ENCODE measurements around the gene PDLIM3. TPM values are rescaled to one million over a fixed set of nuclear protein-coding genes. Genes with fewer than 3 reads are reported as not detected.
"Not testable (repeated sequence)": the region's sequence is repeated elsewhere in the genome, so short reads cannot be mapped to it uniquely, and the experiment has no call there.

PDLIM3 gene
- total and polyA plus RNA-seq, 5 experiments from 2014 or later: not detected

GRCh38 chr4:185566972-185567371 is 31.7 kb upstream of the PDLIM3 start:
- H3K27ac Mint-ChIP-seq: no peak overlapping the region
- no peak overlapping the region for H3K4me3 Mint-ChIP-seq
- ATAC-seq (no peak), DNase-seq (no peak)
- POLR2A ChIA-PET: no interaction called here
- H3K9me3 Mint-ChIP-seq: peaks cover 0 to 12% (median 4%) of the 10 kb centered on the region in 9 donors
- H3K27me3 Mint-ChIP-seq: peaks cover 8 to 14% (median 12%) of the 10 kb centered on the region in 5 donors
- H3K4me1 Mint-ChIP-seq: no peaks in the 10 kb centered on the region
- H3K36me3 Mint-ChIP-seq: peaks cover 0 to 4% (median 2%) of the 10 kb centered on the region in 3 donors

GRCh38 chr4:185566425-185566824 is 31.1 kb upstream of the PDLIM3 start:
- H3K36me3 Mint-ChIP-seq: peaks cover 0 to 4% (median 2%) of the 10 kb centered on the region in 3 donors
- no peaks in the 10 kb centered on the region for H3K4me1 Mint-ChIP-seq
- ATAC-seq (no peak), DNase-seq (no peak)
- POLR2A ChIA-PET: no interaction called here
- H3K4me3 Mint-ChIP-seq: no peak overlapping the region
- no peak overlapping the region for H3K27ac Mint-ChIP-seq
- peaks cover 11 to 20% (median 15%) of the 10 kb centered on the region in 5 donors for H3K27me3 Mint-ChIP-seq
- peaks cover 0 to 12% (median 4%) of the 10 kb centered on the region in 9 donors for H3K9me3 Mint-ChIP-seq

- POLR2A ChIA-PET: no interaction called here
- ATAC-seq (no peak), DNase-seq (no peak)
- H3K4me3 Mint-ChIP-seq: no peak overlapping the region
- peaks cover 11 to 27% (median 17%) of the 10 kb centered on the region in 5 donors for H3K27me3 Mint-ChIP-seq
- peaks cover 0 to 4% (median 2%) of the 10 kb centered on the region in 3 donors for H3K36me3 Mint-ChIP-seq
- no peaks in the 10 kb centered on the region for H3K4me1 Mint-ChIP-seq
- H3K27ac Mint-ChIP-seq: no peak overlapping the region
- H3K9me3 Mint-ChIP-seq: peaks cover 0 to 12% (median 4%) of the 10 kb centered on the region in 9 donors
Measured at GRCh38 chr4:185565696-185566095, 30.4 kb upstream of the PDLIM3 start.

- no peak for ATAC-seq
Measured at GRCh38 chr4:185564349-185564748, 29.0 kb upstream of the PDLIM3 start.

GRCh38 chr4:185562531-185562930 is 27.2 kb upstream of the PDLIM3 start:
- H3K4me1 Mint-ChIP-seq: no peaks in the 10 kb centered on the region
- H3K4me3 Mint-ChIP-seq: no peak overlapping the region
- peaks cover 24 to 47% (median 26%) of the 10 kb centered on the region in 5 donors for H3K27me3 Mint-ChIP-seq
- ATAC-seq (no peak), DNase-seq (no peak)
- H3K36me3 Mint-ChIP-seq: peaks cover 0 to 8% (median 2%) of the 10 kb centered on the region in 3 donors
- POLR2A ChIA-PET: no interaction called here
- peaks cover 0 to 12% (median 4%) of the 10 kb centered on the region in 9 donors for H3K9me3 Mint-ChIP-seq
- H3K27ac Mint-ChIP-seq: peak overlapping the region in 1 of 10 donors; percentile 12

More at GRCh38 chr4:185564349-185564748, 29.0 kb upstream of the PDLIM3 start:
- no peak for DNase-seq
- H3K27me3 Mint-ChIP-seq: peaks cover 11 to 29% (median 18%) of the 10 kb centered on the region in 5 donors
- H3K36me3 Mint-ChIP-seq: peaks cover 0 to 4% (median 2%) of the 10 kb centered on the region in 3 donors
- H3K4me1 Mint-ChIP-seq: no peaks in the 10 kb centered on the region
- H3K9me3 Mint-ChIP-seq: peaks cover 0 to 12% (median 4%) of the 10 kb centered on the region in 9 donors
- no peak overlapping the region for H3K27ac Mint-ChIP-seq
- H3K4me3 Mint-ChIP-seq: no peak overlapping the region
- POLR2A ChIA-PET: no interaction called here

GRCh38 chr4:185560316-185560715 is 25.0 kb upstream of the PDLIM3 start:
- no peak overlapping the region for H3K4me3 Mint-ChIP-seq
- ATAC-seq: no peak
- peaks cover 0 to 8% (median 0%) of the 10 kb centered on the region in 3 donors for H3K36me3 Mint-ChIP-seq
- POLR2A ChIA-PET: no interaction called here
- peaks cover 22 to 63% (median 37%) of the 10 kb centered on the region in 5 donors for H3K27me3 Mint-ChIP-seq
- H3K27ac Mint-ChIP-seq: peak overlapping the region in 1 of 10 donors; percentile 36
- no peak for DNase-seq
- H3K9me3 Mint-ChIP-seq: peaks cover 0 to 8% (median 3%) of the 10 kb centered on the region in 9 donors
- H3K4me1 Mint-ChIP-seq: no peaks in the 10 kb centered on the region

GRCh38 chr4:185559915-185560281 is 24.6 kb upstream of the PDLIM3 start:
- DNase-seq (no peak), ATAC-seq (no peak)
- POLR2A ChIA-PET: no interaction called here
- Mint-ChIP-seq H3K36me3 (peaks cover 0 to 8% (median 0%) of the 10 kb centered on the region in 3 donors), H3K27ac (peak overlapping the region in 1 of 10 donors; percentile 36), H3K27me3 (peaks cover 22 to 63% (median 37%) of the 10 kb centered on the region in 5 donors), H3K9me3 (peaks cover 0 to 7% (median 3%) of the 10 kb centered on the region in 9 donors), H3K4me3 (no peak overlapping the region), H3K4me1 (no peaks in the 10 kb centered on the region)

- POLR2A ChIA-PET, ATAC-seq, H3K4me1 Mint-ChIP-seq, H3K9me3 Mint-ChIP-seq, H3K36me3 Mint-ChIP-seq, H3K27ac Mint-ChIP-seq, DNase-seq, H3K4me3 Mint-ChIP-seq: not testable (repeated sequence)
- H3K27me3 Mint-ChIP-seq: peaks cover 22 to 63% (median 37%) of the 10 kb centered on the region in 5 donors
Measured at GRCh38 chr4:185559251-185559914, 24.1 kb upstream of the PDLIM3 start.

- peaks cover 0 to 4% (median 0%) of the 10 kb centered on the region in 3 donors for H3K36me3 Mint-ChIP-seq
- no peaks in the 10 kb centered on the region for H3K4me1 Mint-ChIP-seq
- POLR2A ChIA-PET: no interaction called here
- no peak overlapping the region for H3K4me3 Mint-ChIP-seq
- peaks cover 0 to 4% (median 0%) of the 10 kb centered on the region in 9 donors for H3K9me3 Mint-ChIP-seq
- ATAC-seq (no peak), DNase-seq (no peak)
- H3K27ac Mint-ChIP-seq: no peak overlapping the region
- peaks cover 14 to 43% (median 28%) of the 10 kb centered on the region in 5 donors for H3K27me3 Mint-ChIP-seq
Measured at GRCh38 chr4:185554365-185555126, 19.2 kb upstream of the PDLIM3 start.

GRCh38 chr4:185552254-185552653 is 16.9 kb upstream of the PDLIM3 start:
- H3K27me3 Mint-ChIP-seq: peaks cover 3 to 24% (median 14%) of the 10 kb centered on the region in 5 donors
- no peak overlapping the region for H3K27ac Mint-ChIP-seq
- H3K36me3 Mint-ChIP-seq: no peaks in the 10 kb centered on the region
- no peak overlapping the region for H3K4me3 Mint-ChIP-seq
- DNase-seq: no peak
- peaks cover 0 to 4% (median 0%) of the 10 kb centered on the region in 9 donors for H3K9me3 Mint-ChIP-seq
- H3K4me1 Mint-ChIP-seq: no peaks in the 10 kb centered on the region
- no peak for ATAC-seq
- POLR2A ChIA-PET: no interaction called here

- no peak for ATAC-seq
- Mint-ChIP-seq H3K36me3 (no peaks in the 10 kb centered on the region), H3K27ac (no peak overlapping the region), H3K27me3 (peaks cover 0 to 13% (median 5%) of the 10 kb centered on the region in 5 donors), H3K4me1 (no peaks in the 10 kb centered on the region), H3K9me3 (peaks cover 0 to 2% (median 0%) of the 10 kb centered on the region in 9 donors), H3K4me3 (no peak overlapping the region)
- no peak for DNase-seq
- POLR2A ChIA-PET: no interaction called here
Measured at GRCh38 chr4:185550933-185551332, 15.6 kb upstream of the PDLIM3 start.

GRCh38 chr4:185549095-185549639 is 13.9 kb upstream of the PDLIM3 start:
- Mint-ChIP-seq H3K27ac (no peak overlapping the region), H3K36me3 (no peaks in the 10 kb centered on the region), H3K4me1 (no peaks in the 10 kb centered on the region), H3K27me3 (peaks cover 0 to 11% (median 4%) of the 10 kb centered on the region in 5 donors), H3K4me3 (no peak overlapping the region), H3K9me3 (no peaks in the 10 kb centered on the region)
- DNase-seq (no peak), ATAC-seq (no peak)
- POLR2A ChIA-PET: no interaction called here

GRCh38 chr4:185548587-185548986 is 13.3 kb upstream of the PDLIM3 start:
- Mint-ChIP-seq H3K27me3 (peaks cover 0 to 11% (median 4%) of the 10 kb centered on the region in 5 donors), H3K4me1 (no peaks in the 10 kb centered on the region), H3K9me3 (no peaks in the 10 kb centered on the region), H3K27ac (no peak overlapping the region), H3K4me3 (no peak overlapping the region), H3K36me3 (no peaks in the 10 kb centered on the region)
- POLR2A ChIA-PET: no interaction called here
- no peak for ATAC-seq
- DNase-seq: no peak

All from naive thymus-derived CD8-positive, alpha-beta T cell (primary cell).